Measurements from ENCODE around the gene CST3.

CST3 gene

GRCh38 chr20:23598481-23598880, 39.3 kb downstream of the CST3 start:
- DNase-seq = no peak

GRCh38 chr20:23596579-23597250, 41.0 kb downstream of the CST3 start:
- DNase-seq = no peak

- DNase-seq = no peak
These were observed 41.8 kb downstream of the CST3 start for GRCh38 chr20:23595941-23596340.

- DNase-seq = no peak
These were observed 49.0 kb downstream of the CST3 start for GRCh38 chr20:23588434-23589403.

- DNase-seq = no peak
These were observed 50.1 kb downstream of the CST3 start for GRCh38 chr20:23587631-23588030.

GRCh38 chr20:23586735-23587525, 50.8 kb downstream of the CST3 start:
- DNase-seq = no peak

- no peak for DNase-seq
These were observed 51.7 kb downstream of the CST3 start for GRCh38 chr20:23585808-23586734.

- no peak for DNase-seq
These were observed 52.3 kb downstream of the CST3 start for GRCh38 chr20:23585449-23585807.

- DNase-seq = no peak
These were observed 53.1 kb downstream of the CST3 start for GRCh38 chr20:23584434-23585199.
